Prostate gland (tissue), 2 donors: Measurements from ENCODE around the gene LRCH1. TPM values are rescaled to one million over a fixed set of nuclear protein-coding genes. Genes with fewer than 3 reads are reported as not detected.

ENCODE experiments used
- DNase-seq: peaks from one replicate; pipeline ENCODE4 v3.0.0-alpha.2; 2019; ENCODE audit warnings: low spot score
- H3K27ac ChIP-seq, 2 donors: fragments of 200-600 bp; sonication (generic); 2 replicates each; pipeline ENCODE4 v1.5.1; 2017 to 2019
- H3K27me3 ChIP-seq: fragments of 200-600 bp; sonication (generic); replicated peaks from 2 replicates; pipeline ENCODE4 v1.5.1; 2019; ENCODE audit not compliant: insufficient read depth
- H3K36me3 ChIP-seq, 2 donors: fragments of 200-600 bp; sonication (generic); 1 replicate in 1 of 2; 2 replicates in 1 of 2; pipeline versions ENCODE4 v1.5.1 to v1.8.1; 2017 to 2019
- H3K4me1 ChIP-seq: fragments of 200-600 bp; sonication (generic); replicated peaks from 2 replicates; pipeline ENCODE4 v1.5.1; 2019
- H3K4me3 ChIP-seq, 2 donors: fragments of 200-600 bp; sonication (generic); 2 replicates each; pipeline ENCODE4 v1.5.1; 2017 to 2019
- H3K9me3 ChIP-seq: fragments of 200-600 bp; sonication (generic); 2 replicates; pipeline ENCODE4 v1.5.1; 2017
- CTCF ChIP-seq, 4 experiments: fragments of 200-600 bp in 2 of 4; fragments of 450-650 bp in 2 of 4; sonication (generic) in 2 of 4; IDR thresholded peaks; 1 replicate in 3 of 4; 2 replicates in 1 of 4; pipeline ENCODE4 v1.5.1; 2016 to 2019; ENCODE audit warnings: antibody characterized with exemption in 4 of 4, mild to moderate bottlenecking in 2 of 4, moderate library complexity in 2 of 4
- POLR2A ChIP-seq: fragments of 450-650 bp; IDR thresholded peaks from one replicate; pipeline ENCODE4 v1.6.1; 2016; ENCODE audit warnings: antibody characterized with exemption, mild to moderate bottlenecking
- POLR2AphosphoS5 ChIP-seq: sonication (generic); formaldehyde crosslinking; IDR thresholded peaks from one replicate; pipeline ENCODE4 v1.6.1; 2017; ENCODE audit warnings: antibody characterized with exemption
- WGBS: methylation state at CpG from one replicate; pipeline ENCODE4 v1.1.5; 2018; 5-methylcytosine and 5-hydroxymethylcytosine counted together
- intact Hi-C: fragments of 100-400 bp; cut with DNase I; formaldehyde crosslinking; loops from one replicate; pipeline ENCODE4 v1.14.2; 2022
- total RNA-seq, 2 donors: library from RNA; depleted of rRNA; stranded (reverse); fragments of >200 nt; gene quantifications; one replicate each; pipeline ENCODE4 v1.1.0, GENCODE V29; 2016

Gene LRCH1
- total RNA-seq, 2 donors from 2014 or later = 14.8 to 17.2 TPM

- peak overlapping the region in 1 of 2 donors; percentile 45 for H3K27ac ChIP-seq
- intact Hi-C loops = no loop called here
Observed at GRCh38 chr13:46663206-46664037, 110.5 kb downstream of the LRCH1 start.

GRCh38 chr13:46664195-46664594, 111.2 kb downstream of the LRCH1 start:
- Histone ChIP-seq H3K9me3 (no peaks in the 10 kb centered on the region), H3K36me3 (no peaks in the 10 kb centered on the region), H3K4me1 (peaks cover 4% of the 10 kb centered on the region), H3K27me3 (no peaks in the 10 kb centered on the region), H3K27ac (no peak overlapping the region), H3K4me3 (no peak overlapping the region)
- intact Hi-C loops = no loop called here
- WGBS = 94% methylated on average over 3 of the region's 3 CpGs
- no peak for DNase-seq
- TF ChIP-seq POLR2A (no peak), CTCF (IDR thresholded peaks at IDR 0.05) (no peak), POLR2AphosphoS5 (no peak)

More at GRCh38 chr13:46663206-46664037, 110.5 kb downstream of the LRCH1 start:
- Histone ChIP-seq H3K36me3 (no peaks in the 10 kb centered on the region), H3K4me3 (no peak overlapping the region), H3K9me3 (no peaks in the 10 kb centered on the region), H3K27me3 (no peaks in the 10 kb centered on the region), H3K4me1 (peaks cover 4% of the 10 kb centered on the region)
- WGBS = 31% methylated on average over 3 of the region's 3 CpGs
- no peak for DNase-seq
- TF ChIP-seq CTCF (IDR thresholded peaks at IDR 0.05) (no peak), POLR2AphosphoS5 (peak; percentile 48)

DNA sequence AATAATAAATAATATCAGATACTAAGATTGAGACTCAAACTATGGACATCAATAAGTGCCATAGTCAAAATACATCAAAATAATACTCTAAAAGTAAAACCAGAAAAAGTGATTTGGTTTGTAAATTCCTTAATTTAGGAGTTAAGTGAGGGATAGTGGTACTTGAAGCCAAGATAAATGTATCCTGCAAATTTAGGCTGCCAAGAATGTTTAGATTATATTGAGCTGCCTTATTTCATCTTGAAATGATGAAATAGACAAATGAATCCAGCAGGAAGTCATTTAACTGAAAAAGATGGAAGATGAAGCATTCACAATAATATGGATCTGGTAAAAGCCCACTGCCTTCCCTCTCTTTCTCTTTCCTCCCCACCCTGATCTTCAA, 112.3 kb downstream of the LRCH1 start:
- Histone ChIP-seq H3K27ac (no peak overlapping the region), H3K4me3 (no peak overlapping the region), H3K4me1 (peaks cover 4% of the 10 kb centered on the region), H3K36me3 (no peaks in the 10 kb centered on the region), H3K9me3 (no peaks in the 10 kb centered on the region), H3K27me3 (no peaks in the 10 kb centered on the region)
- TF ChIP-seq POLR2AphosphoS5 (no peak), CTCF (IDR thresholded peaks at IDR 0.05) (no peak), POLR2A (no peak)
- intact Hi-C loops = no loop called here
- DNase-seq = no peak

GRCh38 chr13:46665633-46666482, 112.9 kb downstream of the LRCH1 start:
- Histone ChIP-seq H3K4me3 (no peak overlapping the region), H3K27me3 (no peaks in the 10 kb centered on the region), H3K4me1 (peaks cover 4% of the 10 kb centered on the region), H3K36me3 (no peaks in the 10 kb centered on the region), H3K27ac (peak overlapping the region; percentile 9 to 39), H3K9me3 (no peaks in the 10 kb centered on the region)
- 33% methylated on average over 7 of the region's 7 CpGs for WGBS
- TF ChIP-seq POLR2A = no peak
- TF ChIP-seq CTCF (IDR thresholded peaks at IDR 0.05) = no peak
- TF ChIP-seq POLR2AphosphoS5 = no peak
- DNase-seq = no peak
- intact Hi-C loops = no loop called here
